Right forelimb (tissue), 1 donor: ENCODE results near the gene CNBP.

Source experiments
- DNase-seq: peaks from one replicate; pipeline ENCODE4 v3.0.0-alpha.2; 2018

CNBP gene

GRCh38 chr3:129130291-129130813 lies 53.3 kb downstream of the CNBP start:
- DNase-seq, result no peak

- no peak for DNase-seq
These were observed 55.1 kb downstream of the CNBP start for GRCh38 chr3:129128357-129129155.

- DNase-seq, result no peak
These were observed 56.9 kb downstream of the CNBP start for GRCh38 chr3:129126726-129127280.

- DNase-seq, result no peak
These were observed 60.2 kb downstream of the CNBP start for GRCh38 chr3:129123314-129124060.

- no peak for DNase-seq
These were observed 61.2 kb downstream of the CNBP start for GRCh38 chr3:129122412-129123011.

GRCh38 chr3:129121792-129122411 lies 61.8 kb downstream of the CNBP start, which contains the start of gene RAB43:
TSS of gene RAB43 (minus strand) at chr3:129121804. CDS start at chr3:129121489, 315 bp downstream.
- DNase-seq, result peak; percentile 96

GRCh38 chr3:129121016-129121791 lies 62.5 kb downstream of the CNBP start:
- DNase-seq, result no peak

GRCh38 chr3:129120254-129121004 lies 63.3 kb downstream of the CNBP start:
- peak; percentile 84 for DNase-seq

- DNase-seq, result no peak
These were observed 64.2 kb downstream of the CNBP start for GRCh38 chr3:129119365-129120100.

GRCh38 chr3:129118745-129119144 lies 65.0 kb downstream of the CNBP start:
- DNase-seq, result no peak
